HG02970 (cell line): ENCODE measurements around the gene TRNT1.

Experiments
- ATAC-seq: cut with Tn5 transposase; IDR thresholded peaks from one replicate; pipeline ENCODE4 v1.9.1; 2021; ENCODE audit warnings: mild to moderate bottlenecking, moderate library complexity, moderate number of reproducible peaks; ENCODE audit not compliant: unreplicated experiment, low FRiP score

The TRNT1 gene

GRCh38 chr3:3172627-3173026 is 45.9 kb downstream of the TRNT1 start:
- no peak for ATAC-seq

- no peak for ATAC-seq
These were observed 51.2 kb downstream of the TRNT1 start for GRCh38 chr3:3177861-3178497.

- ATAC-seq = no peak
These were observed 52.0 kb downstream of the TRNT1 start for GRCh38 chr3:3178498-3179328.

- peak; percentile 100 for ATAC-seq
These were observed 52.8 kb downstream of the TRNT1 start, which contains the start of gene CRBN for GRCh38 chr3:3179407-3180094. TSS of gene CRBN (minus strand) at chr3:3179691. CDS start at chr3:3179687, 4 bp downstream.

GRCh38 chr3:3180456-3180855 is 53.7 kb downstream of the TRNT1 start:
- ATAC-seq = no peak

- no peak for ATAC-seq
These were observed 58.1 kb downstream of the TRNT1 start for GRCh38 chr3:3184876-3185275.

- no peak for ATAC-seq
These were observed 62.5 kb downstream of the TRNT1 start for GRCh38 chr3:3189102-3189727.

- ATAC-seq = no peak
These were observed 63.2 kb downstream of the TRNT1 start for GRCh38 chr3:3189961-3190360.

- ATAC-seq = no peak
These were observed 65.0 kb downstream of the TRNT1 start for GRCh38 chr3:3191675-3192285.

GRCh38 chr3:3192286-3192675 is 65.5 kb downstream of the TRNT1 start:
- no peak for ATAC-seq

GRCh38 chr3:3194861-3195260 is 68.1 kb downstream of the TRNT1 start:
- no peak for ATAC-seq

GRCh38 chr3:3196148-3196861 is 69.6 kb downstream of the TRNT1 start:
- ATAC-seq = no peak
